Measurements from ENCODE around the gene KIAA1217.

DNA sequence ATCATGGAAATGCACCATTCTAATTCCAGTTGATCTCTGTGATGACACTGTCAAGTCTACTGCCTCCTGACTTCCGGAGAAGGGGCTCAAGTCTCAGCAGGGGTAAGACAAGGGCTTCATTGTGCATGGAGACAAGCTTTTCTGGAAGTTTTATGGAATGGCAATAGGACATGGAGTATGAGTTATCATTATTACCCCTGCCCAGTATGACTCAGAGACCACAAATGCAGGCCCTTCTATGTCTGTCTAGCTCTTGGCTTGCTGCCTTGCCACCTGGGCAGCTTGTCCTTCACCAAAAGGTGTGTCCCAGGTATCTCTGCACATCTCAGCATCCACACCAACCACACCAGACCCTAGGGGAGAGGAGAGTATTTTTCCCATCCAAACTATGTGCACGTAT lies 34.9 kb upstream of the KIAA1217 start:
- TF ChIP-seq, protein P1, sequence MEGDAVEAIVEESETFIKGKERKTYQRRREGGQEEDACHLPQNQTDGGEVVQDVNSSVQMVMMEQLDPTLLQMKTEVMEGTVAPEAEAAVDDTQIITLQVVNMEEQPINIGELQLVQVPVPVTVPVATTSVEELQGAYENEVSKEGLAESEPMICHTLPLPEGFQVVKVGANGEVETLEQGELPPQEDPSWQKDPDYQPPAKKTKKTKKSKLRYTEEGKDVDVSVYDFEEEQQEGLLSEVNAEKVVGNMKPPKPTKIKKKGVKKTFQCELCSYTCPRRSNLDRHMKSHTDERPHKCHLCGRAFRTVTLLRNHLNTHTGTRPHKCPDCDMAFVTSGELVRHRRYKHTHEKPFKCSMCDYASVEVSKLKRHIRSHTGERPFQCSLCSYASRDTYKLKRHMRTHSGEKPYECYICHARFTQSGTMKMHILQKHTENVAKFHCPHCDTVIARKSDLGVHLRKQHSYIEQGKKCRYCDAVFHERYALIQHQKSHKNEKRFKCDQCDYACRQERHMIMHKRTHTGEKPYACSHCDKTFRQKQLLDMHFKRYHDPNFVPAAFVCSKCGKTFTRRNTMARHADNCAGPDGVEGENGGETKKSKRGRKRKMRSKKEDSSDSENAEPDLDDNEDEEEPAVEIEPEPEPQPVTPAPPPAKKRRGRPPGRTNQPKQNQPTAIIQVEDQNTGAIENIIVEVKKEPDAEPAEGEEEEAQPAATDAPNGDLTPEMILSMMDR (IDR thresholded peaks at IDR 0.05 in 2 of 3, conservative IDR thresholded peaks at IDR 0.05 in 1 of 3; ENCODE audit: borderline replicate concordance in 1 of 3, insufficient read depth in 1 of 3, low read depth in 2 of 3, low read length in 2 of 3), result no peak
- TF ChIP-seq POLR2AphosphoS5 (IDR thresholded peaks at IDR 0.05; ENCODE audit: low read depth, low read length) (no peak), POLR2A (IDR thresholded peaks at IDR 0.05; ENCODE audit: borderline replicate concordance, extremely low read depth, insufficient read depth, insufficient read length) (no peak), CEBPB (IDR thresholded peaks at IDR 0.05; ENCODE audit: low read depth) (no peak), EZH2 (IDR thresholded peaks at IDR 0.05) (no peak), EZH2phosphoT487 (IDR thresholded peaks at IDR 0.05; ENCODE audit: borderline replicate concordance) (no peak), RAD21 (IDR thresholded peaks at IDR 0.05; ENCODE audit: low read depth) (no peak)
- TF ChIP-seq, protein P2, sequence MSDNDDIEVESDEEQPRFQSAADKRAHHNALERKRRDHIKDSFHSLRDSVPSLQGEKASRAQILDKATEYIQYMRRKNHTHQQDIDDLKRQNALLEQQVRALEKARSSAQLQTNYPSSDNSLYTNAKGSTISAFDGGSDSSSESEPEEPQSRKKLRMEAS (IDR thresholded peaks at IDR 0.05), result no peak
- TF ChIP-seq, protein P3, sequence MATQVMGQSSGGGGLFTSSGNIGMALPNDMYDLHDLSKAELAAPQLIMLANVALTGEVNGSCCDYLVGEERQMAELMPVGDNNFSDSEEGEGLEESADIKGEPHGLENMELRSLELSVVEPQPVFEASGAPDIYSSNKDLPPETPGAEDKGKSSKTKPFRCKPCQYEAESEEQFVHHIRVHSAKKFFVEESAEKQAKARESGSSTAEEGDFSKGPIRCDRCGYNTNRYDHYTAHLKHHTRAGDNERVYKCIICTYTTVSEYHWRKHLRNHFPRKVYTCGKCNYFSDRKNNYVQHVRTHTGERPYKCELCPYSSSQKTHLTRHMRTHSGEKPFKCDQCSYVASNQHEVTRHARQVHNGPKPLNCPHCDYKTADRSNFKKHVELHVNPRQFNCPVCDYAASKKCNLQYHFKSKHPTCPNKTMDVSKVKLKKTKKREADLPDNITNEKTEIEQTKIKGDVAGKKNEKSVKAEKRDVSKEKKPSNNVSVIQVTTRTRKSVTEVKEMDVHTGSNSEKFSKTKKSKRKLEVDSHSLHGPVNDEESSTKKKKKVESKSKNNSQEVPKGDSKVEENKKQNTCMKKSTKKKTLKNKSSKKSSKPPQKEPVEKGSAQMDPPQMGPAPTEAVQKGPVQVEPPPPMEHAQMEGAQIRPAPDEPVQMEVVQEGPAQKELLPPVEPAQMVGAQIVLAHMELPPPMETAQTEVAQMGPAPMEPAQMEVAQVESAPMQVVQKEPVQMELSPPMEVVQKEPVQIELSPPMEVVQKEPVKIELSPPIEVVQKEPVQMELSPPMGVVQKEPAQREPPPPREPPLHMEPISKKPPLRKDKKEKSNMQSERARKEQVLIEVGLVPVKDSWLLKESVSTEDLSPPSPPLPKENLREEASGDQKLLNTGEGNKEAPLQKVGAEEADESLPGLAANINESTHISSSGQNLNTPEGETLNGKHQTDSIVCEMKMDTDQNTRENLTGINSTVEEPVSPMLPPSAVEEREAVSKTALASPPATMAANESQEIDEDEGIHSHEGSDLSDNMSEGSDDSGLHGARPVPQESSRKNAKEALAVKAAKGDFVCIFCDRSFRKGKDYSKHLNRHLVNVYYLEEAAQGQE (IDR thresholded peaks at IDR 0.05; ENCODE audit: low read depth), result no peak
